Measurements from ENCODE around the gene SLC6A6. TPM values are rescaled to one million over a fixed set of nuclear protein-coding genes. Genes with fewer than 3 reads are reported as not detected.

The SLC6A6 gene
- total RNA-seq, 2 donors from 2014 or later = 4.9 to 5.7 TPM

- H3K4me1 ChIP-seq = no peaks in the 10 kb centered on the region
- no peak for ATAC-seq
- intact Hi-C loops (cut with DNase I) = no loop called here
- H3K9me3 ChIP-seq = no peaks in the 10 kb centered on the region
- no peaks in the 10 kb centered on the region for H3K36me3 ChIP-seq (replicated peaks in 1 of 2; ENCODE audit: insufficient read depth in 1 of 2, low read depth in 2 of 2)
- TF ChIP-seq POLR2A (IDR thresholded peaks at IDR 0.05) (no peak), CTCF (IDR thresholded peaks at IDR 0.05) (no peak)
- no peaks in the 10 kb centered on the region for H3K27me3 ChIP-seq
- H3K4me3 ChIP-seq = no peak overlapping the region
- 79 to 82% methylated on average over 4 to 7 of the region's 7 CpGs for WGBS, 2 donors
- DNase-seq = no peak
- no peak overlapping the region for H3K27ac ChIP-seq
These were observed 85.4 kb downstream of the SLC6A6 start for GRCh38 chr3:14487821-14488220.

- no peaks in the 10 kb centered on the region for H3K9me3 ChIP-seq
- no peaks in the 10 kb centered on the region for H3K4me1 ChIP-seq
- no peaks in the 10 kb centered on the region for H3K27me3 ChIP-seq
- TF ChIP-seq POLR2A (IDR thresholded peaks at IDR 0.05) (no peak), CTCF (IDR thresholded peaks at IDR 0.05) (no peak)
- no peak overlapping the region for H3K27ac ChIP-seq
- no peaks in the 10 kb centered on the region for H3K36me3 ChIP-seq (replicated peaks in 1 of 2; ENCODE audit: insufficient read depth in 1 of 2, low read depth in 2 of 2)
- ATAC-seq (no peak), DNase-seq (no peak)
- intact Hi-C loops (cut with DNase I) = no loop called here
- WGBS, 2 donors = 53 to 55% methylated on average over 7 of the region's 7 CpGs
- H3K4me3 ChIP-seq = no peak overlapping the region
These were observed 86.1 kb downstream of the SLC6A6 start for GRCh38 chr3:14488286-14489041.

GRCh38 chr3:14489641-14490040 is 87.2 kb downstream of the SLC6A6 start:
- no peaks in the 10 kb centered on the region for H3K36me3 ChIP-seq (replicated peaks in 1 of 2; ENCODE audit: insufficient read depth in 1 of 2, low read depth in 2 of 2)
- no peak for ATAC-seq
- H3K27me3 ChIP-seq = no peaks in the 10 kb centered on the region
- intact Hi-C loops (cut with DNase I) = no loop called here
- H3K4me1 ChIP-seq = no peaks in the 10 kb centered on the region
- DNase-seq = peak in 1 of 4 donors; percentile 4
- H3K27ac ChIP-seq = no peak overlapping the region
- WGBS, 2 donors = 74% methylated on average over 6 to 7 of the region's 7 CpGs
- no peak overlapping the region for H3K4me3 ChIP-seq
- no peak for TF ChIP-seq CTCF (IDR thresholded peaks at IDR 0.05)
- no peak for TF ChIP-seq POLR2A (IDR thresholded peaks at IDR 0.05)
- no peaks in the 10 kb centered on the region for H3K9me3 ChIP-seq

- no peaks in the 10 kb centered on the region for H3K27me3 ChIP-seq
- ATAC-seq (no peak), DNase-seq (no peak)
- H3K36me3 ChIP-seq (replicated peaks in 1 of 2; ENCODE audit: insufficient read depth in 1 of 2, low read depth in 2 of 2) = no peaks in the 10 kb centered on the region
- WGBS, 2 donors = 73 to 83% methylated on average over 4 of the region's 4 CpGs
- H3K4me1 ChIP-seq = no peaks in the 10 kb centered on the region
- no peaks in the 10 kb centered on the region for H3K9me3 ChIP-seq
- no peak overlapping the region for H3K27ac ChIP-seq
- intact Hi-C loops (cut with DNase I) = no loop called here
- H3K4me3 ChIP-seq = no peak overlapping the region
- TF ChIP-seq CTCF (IDR thresholded peaks at IDR 0.05) (no peak), POLR2A (IDR thresholded peaks at IDR 0.05) (no peak)
These were observed 87.8 kb downstream of the SLC6A6 start for GRCh38 chr3:14490255-14490654.

- H3K4me1 ChIP-seq = no peaks in the 10 kb centered on the region
- no peaks in the 10 kb centered on the region for H3K27me3 ChIP-seq
- no peak overlapping the region for H3K4me3 ChIP-seq
- ATAC-seq (no peak), DNase-seq (no peak)
- TF ChIP-seq POLR2A (IDR thresholded peaks at IDR 0.05) = no peak
- TF ChIP-seq CTCF (IDR thresholded peaks at IDR 0.05) = no peak
- no peaks in the 10 kb centered on the region for H3K36me3 ChIP-seq (replicated peaks in 1 of 2; ENCODE audit: insufficient read depth in 1 of 2, low read depth in 2 of 2)
- H3K9me3 ChIP-seq = no peaks in the 10 kb centered on the region
- intact Hi-C loops (cut with DNase I) = no loop called here
- no peak overlapping the region for H3K27ac ChIP-seq
- 82 to 83% methylated on average over 2 of the region's 2 CpGs for WGBS, 2 donors
These were observed 88.4 kb downstream of the SLC6A6 start for GRCh38 chr3:14490831-14491230.

Data from body of pancreas (tissue), 4 donors.